HG03439 (cell line): ENCODE measurements around the gene PITPNC1.
"Not testable (repeated sequence)": the region's sequence is repeated elsewhere in the genome, so short reads cannot be mapped to it uniquely, and the experiment has no call there.

Experiments
- ATAC-seq: cut with Tn5 transposase; IDR thresholded peaks from one replicate; pipeline ENCODE4 v1.9.1; 2021; ENCODE audit warnings: mild to moderate bottlenecking, moderate library complexity; ENCODE audit not compliant: unreplicated experiment

Gene PITPNC1

GRCh38 chr17:67366193-67367157 is 10.6 kb upstream of the PITPNC1 start, which contains the start of gene PSMD12:
Gene PSMD12 (minus strand): TSS chr17:67366577. CDS start chr17:67366519, 58 bp downstream.
- peak; percentile 91 for ATAC-seq

- ATAC-seq, result no peak
Measured at GRCh38 chr17:67369676-67370075, 7.4 kb upstream of the PITPNC1 start.

GRCh38 chr17:67372751-67373150 is 4.3 kb upstream of the PITPNC1 start:
- ATAC-seq, result no peak

GRCh38 chr17:67374329-67375053 is 2.6 kb upstream of the PITPNC1 start:
- no peak for ATAC-seq

- no peak for ATAC-seq
Measured at GRCh38 chr17:67375054-67375427, 2.0 kb upstream of the PITPNC1 start.

- no peak for ATAC-seq
Measured at GRCh38 chr17:67375716-67376115, 1.4 kb upstream of the PITPNC1 start.

- no peak for ATAC-seq
Measured at GRCh38 chr17:67376415-67376736, 705 bp upstream of the PITPNC1 start.

- ATAC-seq, result peak; percentile 27
Measured at GRCh38 chr17:67377488-67378453, 690 bp downstream of the PITPNC1 start.

- peak; percentile 47 for ATAC-seq
Measured at GRCh38 chr17:67378454-67379250, 1.6 kb downstream of the PITPNC1 start.

GRCh38 chr17:67379251-67379630 is 2.2 kb downstream of the PITPNC1 start:
- no peak for ATAC-seq

- no peak for ATAC-seq
Measured at GRCh38 chr17:67381929-67382257, 4.8 kb downstream of the PITPNC1 start.

- ATAC-seq, result no peak
Measured at GRCh38 chr17:67385122-67385988, 8.3 kb downstream of the PITPNC1 start.

GRCh38 chr17:67386965-67387551 is 10.0 kb downstream of the PITPNC1 start:
- ATAC-seq, result no peak

GRCh38 chr17:67388536-67388935 is 11.5 kb downstream of the PITPNC1 start:
- ATAC-seq, result not testable (repeated sequence)

- ATAC-seq, result no peak
Measured at GRCh38 chr17:67388986-67389385, 11.9 kb downstream of the PITPNC1 start.

- ATAC-seq, result peak; percentile 13
Measured at GRCh38 chr17:67390006-67390645, 13.0 kb downstream of the PITPNC1 start.

GRCh38 chr17:67390646-67391361 is 13.7 kb downstream of the PITPNC1 start:
- peak; percentile 75 for ATAC-seq

- no peak for ATAC-seq
Measured at GRCh38 chr17:67392111-67392510, 15.0 kb downstream of the PITPNC1 start.
